COLO668 (cell line): ENCODE results near the gene NEURL4.

Experiments
- DNase-seq: peaks from one replicate; lab custom pipeline; 2025; ENCODE audit not compliant: unreplicated experiment; lab: John Stamatoyannopoulos, UW

The NEURL4 gene

DNA sequence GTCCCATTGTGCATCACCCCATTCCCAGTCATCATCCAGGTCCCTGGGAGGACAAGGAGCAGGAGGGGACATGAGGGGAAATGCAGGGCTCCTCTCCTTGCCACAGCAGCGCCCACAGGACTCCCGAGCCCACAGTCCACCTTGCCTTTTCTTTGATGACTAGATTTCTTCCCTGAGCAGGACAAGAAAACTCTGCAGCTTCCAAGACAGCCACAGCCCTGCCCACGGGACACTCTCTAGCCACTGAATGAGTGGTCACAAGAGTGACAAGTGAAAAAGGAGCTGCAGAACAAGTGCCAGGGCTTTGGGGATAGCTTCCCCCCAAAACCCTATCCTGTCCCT is 4.7 kb downstream of the NEURL4 start:
- no peak for DNase-seq

- DNase-seq, result peak; percentile 9
Observed at GRCh38 chr17:7323731-7324437, 5.3 kb downstream of the NEURL4 start.

GRCh38 chr17:7322520-7323194 is 6.5 kb downstream of the NEURL4 start:
- no peak for DNase-seq

DNA sequence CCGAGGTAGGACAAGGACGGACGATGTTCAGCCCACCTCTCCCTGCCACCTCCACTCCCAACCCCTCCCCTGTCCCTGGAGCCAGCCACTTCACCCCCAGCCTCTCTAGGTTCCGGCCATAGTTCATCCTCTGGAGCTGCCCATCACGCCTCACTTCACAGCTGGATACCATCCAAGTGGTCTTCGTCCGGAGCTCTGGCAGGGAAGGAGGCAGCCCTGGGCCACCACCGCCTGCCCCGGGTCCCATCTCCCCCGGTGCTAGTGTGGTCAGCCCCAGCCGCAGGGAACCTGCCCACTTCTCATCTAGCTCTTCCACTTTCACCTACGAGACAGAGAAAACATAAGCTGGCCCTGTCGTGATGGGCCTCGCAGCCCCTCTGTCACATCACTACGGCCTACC is 7.7 kb downstream of the NEURL4 start:
- no peak for DNase-seq

DNA sequence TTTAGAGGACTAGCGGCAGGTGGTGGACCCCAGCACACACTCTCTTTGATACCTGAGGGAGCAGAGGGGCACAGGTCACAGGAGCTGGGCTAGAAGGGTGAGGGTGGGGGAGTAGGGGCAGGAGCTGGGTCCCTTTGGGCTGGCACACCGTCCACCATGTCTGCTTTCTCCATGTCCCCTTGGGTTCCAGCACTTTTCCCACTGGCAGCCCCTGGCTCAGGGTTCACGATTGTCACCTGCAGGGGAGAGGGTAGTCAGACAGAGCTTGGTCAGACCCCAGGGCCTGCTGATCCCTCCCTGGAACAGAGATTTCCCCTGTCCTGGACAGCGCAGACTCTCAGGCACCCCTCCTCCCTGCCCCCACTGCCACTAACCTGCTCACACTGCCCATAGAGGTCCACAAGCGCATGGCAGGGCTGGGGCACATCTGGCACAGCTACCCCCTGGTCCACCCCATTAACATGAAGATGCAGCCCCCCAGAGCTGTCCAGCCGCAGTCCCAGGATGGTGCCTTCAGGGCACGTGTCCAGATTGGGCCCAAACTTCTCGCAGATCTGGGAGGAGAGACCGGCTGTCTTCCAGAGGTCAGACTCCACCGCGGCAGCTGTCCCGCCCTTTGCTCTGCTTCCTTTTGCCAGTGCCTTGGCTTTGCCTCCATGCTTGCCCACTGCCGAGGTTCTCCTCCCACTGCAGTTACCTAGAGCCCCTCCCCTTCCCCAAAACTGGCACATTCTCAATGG is 10.8 kb downstream of the NEURL4 start:
- no peak for DNase-seq

DNA sequence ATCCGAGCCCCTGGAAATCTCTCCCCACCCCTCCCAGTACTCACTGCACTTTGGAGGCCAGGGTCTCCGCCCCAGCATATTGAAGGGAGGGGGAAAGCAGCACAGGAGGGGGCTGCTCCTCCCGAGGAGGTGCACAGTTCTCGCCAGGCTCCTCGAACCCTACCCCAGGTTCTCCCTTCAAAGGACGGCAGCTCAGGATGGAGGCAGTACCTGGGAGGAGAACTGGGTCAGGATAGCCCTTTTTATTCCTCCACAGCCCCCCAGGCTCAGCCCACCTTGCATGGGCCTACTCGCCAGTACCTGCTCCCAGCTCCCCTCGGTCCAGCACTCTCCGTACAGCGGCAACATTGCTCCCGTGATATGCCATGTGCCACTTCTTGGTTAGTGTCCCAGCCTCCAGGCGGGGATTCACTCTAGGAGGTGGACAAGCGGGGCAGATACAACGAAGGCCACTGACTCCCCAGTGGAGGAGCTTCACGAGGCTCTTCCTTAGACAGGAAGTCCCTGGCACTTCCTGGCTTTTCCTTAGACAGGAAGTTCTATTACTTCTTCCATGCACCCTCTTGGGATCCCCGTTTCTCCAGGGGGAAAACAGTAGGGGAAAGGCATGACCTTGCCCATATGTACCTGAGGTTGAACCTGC is 11.9 kb downstream of the NEURL4 start:
- no peak for DNase-seq

DNA sequence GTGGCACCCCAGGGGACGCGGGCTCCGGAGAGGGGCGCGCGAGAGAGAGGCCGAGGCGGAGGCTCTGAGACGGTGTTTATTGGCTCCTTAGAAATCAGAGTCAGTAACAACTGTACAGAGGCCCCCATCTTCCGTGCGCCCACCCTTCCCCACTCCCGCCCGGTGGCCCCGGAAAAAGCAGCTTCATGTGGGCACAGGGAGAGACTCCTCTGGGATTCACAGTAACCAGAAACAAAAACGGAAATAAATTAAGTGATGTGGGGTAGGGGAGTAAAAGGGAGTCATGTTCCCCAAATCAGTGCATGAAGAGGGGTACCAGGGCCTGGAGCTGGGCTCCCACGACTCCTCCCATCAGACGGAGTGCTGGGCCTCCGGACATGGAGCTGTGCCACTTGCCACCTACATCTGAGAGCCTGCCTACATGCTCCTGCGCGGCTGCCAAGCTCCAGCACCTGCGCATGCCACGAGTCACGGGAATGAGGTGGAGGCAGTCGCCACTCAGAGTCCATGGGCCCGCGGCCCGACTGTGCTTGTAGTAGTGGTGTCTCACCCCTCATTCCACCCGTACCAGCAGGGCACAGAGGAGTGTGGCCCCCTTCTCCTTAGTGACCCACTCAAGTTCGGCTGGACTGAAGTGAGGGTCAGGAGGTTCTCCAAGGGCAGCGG is 13.4 kb downstream of the NEURL4 start:
- DNase-seq, result peak; percentile 11

DNA sequence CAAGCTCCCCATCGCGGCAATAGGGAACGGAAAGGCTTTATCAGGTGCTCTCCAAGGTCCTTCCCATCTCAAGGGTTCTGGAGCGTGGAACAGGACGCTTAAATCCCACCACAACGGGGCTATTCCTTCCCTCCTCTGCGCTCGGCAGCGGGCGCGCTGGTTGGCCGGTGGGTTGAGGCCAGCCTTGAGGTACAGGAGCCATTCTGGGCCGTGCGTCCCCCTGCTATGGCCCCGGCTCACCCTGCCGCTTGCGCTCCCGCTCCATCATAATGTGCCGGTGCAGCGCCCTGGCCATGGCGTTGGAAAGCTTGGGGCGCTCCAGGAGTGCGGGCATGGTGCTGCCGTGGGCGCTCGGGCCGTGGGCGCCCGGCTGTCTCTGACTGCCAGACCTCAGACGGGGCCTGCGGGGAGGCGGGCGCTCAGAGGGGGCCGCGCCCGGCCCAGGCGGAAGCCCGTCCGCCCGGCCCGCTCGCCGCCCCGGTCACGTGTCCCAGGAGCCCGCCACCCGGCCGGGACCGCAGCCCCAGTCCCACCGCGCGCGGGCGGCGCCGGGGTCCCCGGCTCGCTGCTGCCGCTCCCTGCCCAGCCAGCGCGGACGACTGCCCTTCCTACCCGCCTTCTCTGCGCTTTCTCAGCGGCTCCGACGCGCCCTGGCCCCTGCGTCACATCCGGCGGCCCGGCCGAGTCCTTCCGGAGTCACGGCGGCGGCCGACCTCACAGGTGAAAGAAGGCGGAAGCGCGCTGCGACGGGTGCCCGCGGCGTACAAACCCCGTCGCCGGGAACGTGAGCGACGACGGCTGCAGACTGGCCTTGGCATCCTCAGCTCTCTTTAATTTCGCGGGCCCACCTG is 14.2 kb downstream of the NEURL4 start, which contains the start of gene GPS2:
GPS2 (minus strand) TSS at position 642 of the 851 bp plus-strand sequence; CDS start at position 334, 308 bp downstream.
- DNase-seq, result peak; percentile 92

GRCh38 chr17:7313890-7314718 is 15.0 kb downstream of the NEURL4 start:
- no peak for DNase-seq

DNA sequence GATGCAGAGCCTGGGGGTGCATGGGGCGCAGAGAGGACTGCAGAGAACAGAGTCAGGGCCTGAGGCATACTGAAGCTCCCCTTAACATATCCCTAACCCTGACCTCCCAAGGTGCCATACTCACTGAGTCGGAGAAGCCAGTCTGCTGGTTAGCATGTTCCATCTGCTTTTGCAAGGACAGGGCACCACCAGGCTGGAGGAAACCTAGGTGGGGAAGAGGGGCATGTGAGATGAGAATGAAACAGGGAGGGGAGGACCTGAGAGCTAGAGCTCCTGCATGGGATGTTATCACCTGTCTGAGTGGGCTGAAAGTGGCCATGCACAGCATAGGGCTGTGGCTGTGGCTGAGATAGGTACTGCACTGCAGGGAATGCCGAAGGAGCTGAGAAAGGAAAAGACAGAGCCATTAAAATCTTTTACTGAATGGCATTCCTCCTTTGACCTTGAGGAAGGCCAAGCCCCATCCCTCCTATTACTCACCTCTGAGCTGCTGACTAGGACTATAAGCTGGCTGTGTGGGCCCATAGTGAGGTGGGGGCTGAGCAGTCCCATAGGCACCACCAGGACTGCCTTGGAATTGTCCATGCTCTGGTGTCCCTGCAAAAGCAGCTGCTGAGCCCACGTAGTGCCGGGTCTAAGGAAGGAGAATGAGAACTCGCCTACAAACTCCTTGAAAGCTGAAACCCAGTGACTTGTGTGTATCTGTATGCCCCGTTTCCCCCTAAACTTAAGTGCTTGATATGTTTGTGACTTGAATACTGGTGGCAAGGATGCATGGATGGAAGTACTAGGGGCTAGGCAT is 15.8 kb downstream of the NEURL4 start:
- peak; percentile 2 for DNase-seq

DNA sequence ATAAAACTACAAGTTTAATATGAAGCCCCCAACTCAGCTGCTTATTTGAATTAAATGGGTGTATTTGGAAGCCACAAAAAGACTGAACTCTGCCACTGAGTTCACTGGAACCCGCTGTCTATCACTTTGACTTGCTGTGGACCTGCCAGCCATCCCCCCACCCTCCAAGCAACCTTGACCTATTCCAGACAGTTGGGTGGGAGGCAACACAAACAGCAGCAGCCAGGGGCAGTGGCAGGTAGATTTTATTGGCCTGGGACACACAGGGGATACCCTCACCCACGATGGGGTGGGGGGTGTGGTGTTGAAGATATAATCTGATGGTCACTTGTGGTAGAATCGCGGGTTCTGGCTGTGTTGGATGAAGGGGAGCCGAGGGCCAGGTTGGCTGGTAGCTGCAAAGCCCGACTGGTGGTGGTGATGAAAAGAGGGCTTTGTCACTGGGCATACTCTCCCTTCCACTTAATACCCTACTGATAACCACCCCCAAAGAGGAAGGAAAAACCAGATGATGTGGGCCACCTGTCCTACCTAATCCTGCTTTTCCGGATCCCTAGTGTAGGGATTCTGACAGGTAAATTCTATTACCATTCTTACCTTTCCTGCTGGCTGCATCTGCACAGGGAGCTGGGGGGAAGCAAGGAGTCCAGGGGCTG is 16.6 kb downstream of the NEURL4 start:
- no peak for DNase-seq

GRCh38 chr17:7311110-7311705 is 17.9 kb downstream of the NEURL4 start:
- DNase-seq, result no peak

GRCh38 chr17:7309628-7310027 is 19.5 kb downstream of the NEURL4 start:
- DNase-seq, result no peak

DNA sequence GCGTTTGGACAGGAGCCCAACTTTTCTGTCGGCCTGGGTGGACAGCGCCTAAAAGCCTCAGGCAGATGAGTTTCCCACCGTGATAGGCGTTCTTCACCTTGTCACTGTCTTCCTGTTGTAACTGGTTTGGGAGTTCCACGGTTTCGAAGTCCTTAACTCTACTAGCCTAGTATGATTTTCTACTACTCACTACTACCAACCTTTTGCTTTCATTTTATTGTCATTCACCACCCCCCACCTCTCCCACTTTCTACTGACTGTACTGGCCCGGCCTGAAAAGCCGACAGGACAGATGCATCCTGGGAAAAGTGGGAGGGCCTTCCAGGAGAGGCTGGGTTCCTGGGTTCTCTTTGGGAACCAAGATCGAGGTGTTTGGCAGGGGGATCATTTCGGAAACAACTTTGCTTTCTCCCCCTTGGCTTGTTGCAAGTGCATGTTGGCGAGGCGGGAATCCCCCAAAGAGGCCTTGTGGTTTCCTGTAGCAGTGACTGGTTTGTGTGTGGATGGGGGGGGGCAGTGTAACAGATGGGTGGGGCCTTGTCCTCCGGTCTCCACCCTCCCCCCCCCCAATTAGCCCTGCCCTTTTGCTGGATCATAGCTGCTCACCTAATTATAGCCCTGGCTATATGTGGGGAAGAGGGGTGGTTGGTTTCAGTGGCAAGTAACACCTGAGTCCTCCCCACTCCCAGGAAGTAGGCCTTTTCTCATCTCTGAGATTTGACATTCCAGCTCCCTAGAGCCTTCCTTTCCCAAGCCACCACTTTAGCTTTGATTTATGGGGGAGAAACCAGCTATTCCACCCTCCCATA is 20.3 kb downstream of the NEURL4 start:
- DNase-seq, result peak; percentile 61

DNA sequence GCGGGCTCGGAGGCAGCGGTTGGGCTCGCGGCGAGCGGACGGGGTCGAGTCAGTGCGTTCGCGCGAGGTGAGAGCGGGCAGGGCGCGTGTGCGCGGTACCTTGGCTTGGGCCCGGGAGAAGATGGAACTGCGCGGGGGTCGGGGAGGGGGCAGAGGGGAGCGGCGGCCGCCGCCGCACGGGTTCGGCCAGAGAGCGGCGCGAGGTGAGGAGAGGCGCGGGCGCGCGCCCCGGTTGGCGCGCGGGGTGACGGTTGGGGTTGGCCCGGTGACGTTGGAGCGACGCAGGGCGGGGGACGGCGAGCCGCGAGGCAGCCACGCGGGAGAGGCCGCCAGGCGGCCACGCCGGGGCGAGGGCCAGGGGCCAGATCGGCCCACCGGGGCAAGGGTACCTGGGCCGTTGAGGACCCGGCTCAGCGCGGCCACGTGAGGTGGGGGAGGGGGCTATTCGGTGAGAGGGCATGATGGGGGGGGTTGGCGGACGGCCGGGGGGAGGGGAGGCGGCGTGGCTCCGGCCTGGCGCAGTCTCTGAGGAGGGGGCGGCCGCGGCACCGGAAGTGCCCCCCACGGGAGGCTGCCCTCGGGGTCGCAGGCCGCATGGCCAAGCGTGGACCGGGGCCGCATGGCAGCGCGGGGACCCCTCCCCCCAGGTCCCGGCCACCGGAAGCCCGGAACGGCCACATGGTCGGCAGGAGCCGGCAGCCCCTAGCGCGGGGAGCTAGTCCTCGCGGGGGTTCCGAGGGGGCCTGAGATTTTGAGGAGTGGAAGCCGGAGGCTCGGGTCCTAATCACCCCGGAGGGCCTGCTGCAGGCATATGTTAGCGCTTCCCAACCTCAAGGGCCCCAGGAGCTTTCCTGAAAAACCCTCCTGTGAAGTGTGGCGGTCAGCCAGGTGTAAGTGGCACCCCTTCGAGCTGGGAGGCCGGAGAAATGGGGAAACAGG is 21.2 kb downstream of the NEURL4 start:
- DNase-seq, result peak; percentile 64
